ENCODE results near the gene MTF2.

The MTF2 gene

GRCh38 chr1:93087532-93087931 lies 8.4 kb downstream of the MTF2 start:
- DNase-seq: no peak

GRCh38 chr1:93093332-93094006 lies 14.4 kb downstream of the MTF2 start:
- no peak for DNase-seq

GRCh38 chr1:93095804-93096585 lies 16.9 kb downstream of the MTF2 start:
- no peak for DNase-seq

GRCh38 chr1:93102142-93102541 lies 23.1 kb downstream of the MTF2 start:
- DNase-seq: no peak

- DNase-seq: no peak
These were observed 27.1 kb downstream of the MTF2 start for GRCh38 chr1:93106226-93106625.

- no peak for DNase-seq
These were observed 28.3 kb downstream of the MTF2 start for GRCh38 chr1:93107395-93107794.

- no peak for DNase-seq
These were observed 29.3 kb downstream of the MTF2 start for GRCh38 chr1:93108335-93108734.

GRCh38 chr1:93109578-93109977 lies 30.5 kb downstream of the MTF2 start:
- no peak for DNase-seq

GRCh38 chr1:93111065-93111464 lies 32.0 kb downstream of the MTF2 start:
- no peak for DNase-seq

GRCh38 chr1:93111561-93111960 lies 32.5 kb downstream of the MTF2 start:
- DNase-seq: no peak

- no peak for DNase-seq
These were observed 34.0 kb downstream of the MTF2 start for GRCh38 chr1:93113127-93113526.

GRCh38 chr1:93114391-93114790 lies 35.3 kb downstream of the MTF2 start:
- DNase-seq: no peak

- DNase-seq: no peak
These were observed 41.5 kb downstream of the MTF2 start for GRCh38 chr1:93120614-93121013.

- no peak for DNase-seq
These were observed 44.2 kb downstream of the MTF2 start for GRCh38 chr1:93123201-93123783.

GRCh38 chr1:93124556-93125355 lies 45.7 kb downstream of the MTF2 start:
- no peak for DNase-seq

- no peak for DNase-seq
These were observed 50.5 kb downstream of the MTF2 start for GRCh38 chr1:93129507-93130099.

- no peak for DNase-seq
These were observed 53.6 kb downstream of the MTF2 start for GRCh38 chr1:93132638-93133037.

- DNase-seq: no peak
These were observed 57.4 kb downstream of the MTF2 start for GRCh38 chr1:93136445-93136844.

- DNase-seq: no peak
These were observed 58.7 kb downstream of the MTF2 start for GRCh38 chr1:93137604-93138292.

- no peak for DNase-seq
These were observed 61.0 kb downstream of the MTF2 start for GRCh38 chr1:93140106-93140505.

GRCh38 chr1:93142161-93142560 lies 63.1 kb downstream of the MTF2 start:
- no peak for DNase-seq

- no peak for DNase-seq
These were observed 64.1 kb downstream of the MTF2 start for GRCh38 chr1:93143136-93143535.
